PC-3 (cell line): ENCODE measurements around the gene ZNRF4. TPM values are rescaled to one million over a fixed set of nuclear protein-coding genes. Genes with fewer than 3 reads are reported as not detected.
"Not testable (repeated sequence)": the region's sequence is repeated elsewhere in the genome, so short reads cannot be mapped to it uniquely, and the experiment has no call there.

Experiments used
- ATAC-seq: fragments of 200-7000 bp; cut with Tn5 transposase; 2 replicates; pipeline ENCODE4 v1.9.1; 2020; ENCODE audit warnings: mild to moderate bottlenecking, moderate library complexity
- BruUV-seq: library from RNA; stranded (reverse); fragments of 400-500 nt; replicated peaks from 2 replicates; lab custom pipeline; 2021; lab: Mats Ljungman, UMichigan
- CTCF ChIA-PET: fragments of 300-600 bp; sonication (Branson Sonifier 250); formaldehyde crosslinking; loops from one replicate; lab custom pipeline; 2022; ENCODE audit warnings: antibody characterized with exemption; lab: Charles Lee
- POLR2A ChIA-PET: fragments of 300-600 bp; sonication (Branson Sonifier 250); formaldehyde crosslinking; loops from one replicate; lab custom pipeline; 2022; ENCODE audit warnings: antibody characterized with exemption; ENCODE audit not compliant: unreplicated experiment; lab: Charles Lee
- DNase-seq: peaks from one replicate; pipeline ENCODE4 v3.0.0-alpha.2; 2015
- H2AFZ ChIP-seq: fragments of 300-600 bp; sonication (generic); 2 replicates; pipeline ENCODE4 v1.6.0; 2016; ENCODE audit warnings: antibody characterized with exemption, low read length
- H3F3A ChIP-seq: fragments of 300-600 bp; sonication (generic); one replicate; pipeline ENCODE4 v1.6.0; 2017; ENCODE audit warnings: antibody characterized with exemption, low read length, control low read depth, mild to moderate bottlenecking; ENCODE audit not compliant: unreplicated experiment
- H3K27ac ChIP-seq: fragments of 300-600 bp; sonication (generic); 2 replicates; pipeline ENCODE4 v1.5.1; 2016; ENCODE audit warnings: mild to moderate bottlenecking, low read length
- H3K27me3 ChIP-seq: fragments of 300-600 bp; sonication (generic); 2 replicates; pipeline ENCODE4 v1.6.1; 2016; ENCODE audit warnings: low read length, mixed read lengths
- H3K36me3 ChIP-seq: fragments of 300-600 bp; sonication (generic); 2 replicates; pipeline ENCODE4 v1.6.1; 2016; ENCODE audit warnings: low read depth, mixed run types, low read length, mixed read lengths
- H3K4me1 ChIP-seq: fragments of 300-600 bp; sonication (generic); 2 replicates; pipeline ENCODE4 v1.5.1; 2016; ENCODE audit warnings: low read length; ENCODE audit not compliant: insufficient read depth
- H3K4me2 ChIP-seq: fragments of 300-600 bp; sonication (generic); 2 replicates; pipeline ENCODE4 v1.6.0; 2016; ENCODE audit warnings: low read length
- H3K4me3 ChIP-seq: fragments of 300-600 bp; sonication (generic); 2 replicates; pipeline ENCODE4 v1.5.1; 2016; ENCODE audit warnings: mild to moderate bottlenecking, low read length, mixed read lengths
- H3K79me2 ChIP-seq: fragments of 300-600 bp; sonication (generic); 2 replicates; pipeline ENCODE4 v1.6.1; 2017; ENCODE audit warnings: low read length, mixed read lengths
- H3K9ac ChIP-seq: fragments of 300-600 bp; sonication (generic); 2 replicates; pipeline ENCODE4 v1.6.0; 2016; ENCODE audit warnings: mild to moderate bottlenecking, low read length
- H3K9me2 ChIP-seq: fragments of 300-600 bp; sonication (generic); replicated peaks from 2 replicates; pipeline ENCODE4 v1.6.1; 2016; ENCODE audit warnings: mixed run types, low read length, mixed read lengths
- H3K9me3 ChIP-seq: fragments of 300-600 bp; sonication (generic); 2 replicates; pipeline ENCODE4 v1.6.1; 2016; ENCODE audit warnings: low read length, mixed read lengths
- H4K20me1 ChIP-seq: fragments of 300-600 bp; sonication (generic); 2 replicates; pipeline ENCODE4 v1.6.1; 2016; ENCODE audit warnings: low read length, mixed read lengths
- CTCF ChIP-seq: fragments of 300-600 bp; sonication (generic); conservative IDR thresholded peaks from 2 replicates; pipeline ENCODE4 v1.5.1; 2017; ENCODE audit warnings: antibody characterized with exemption, low read depth, mild to moderate bottlenecking, low read length
- EZH2 ChIP-seq: fragments of 300-600 bp; sonication (generic); IDR thresholded peaks from one replicate; pipeline ENCODE4 v1.6.1; 2017; ENCODE audit warnings: antibody characterized with exemption, mild to moderate bottlenecking, low read length; ENCODE audit not compliant: unreplicated experiment
- EZH2phosphoT487 ChIP-seq: fragments of 300-600 bp; sonication (generic); IDR thresholded peaks from 2 replicates; pipeline ENCODE4 v1.6.1; 2018; ENCODE audit warnings: mild to moderate bottlenecking, antibody characterized with exemption, low read length, borderline replicate concordance
- intact Hi-C: fragments of 100-400 bp; cut with micrococcal nuclease; formaldehyde crosslinking; loops from 2 replicates; pipeline ENCODE4 v1.9.0; 2023
- total RNA-seq: library from RNA; depleted of rRNA; stranded (reverse); fragments of >200 nt; gene quantifications from 2 replicates; pipeline ENCODE4 v1.2.3, GENCODE V29; 2014

Gene ZNRF4
- total RNA-seq, 1 experiment from 2014 or later: not detected

GRCh38 chr19:5481957-5482356, 26.7 kb downstream of the ZNRF4 start:
- no peaks in the 10 kb centered on the region for H3K4me1 ChIP-seq
- no peaks in the 10 kb centered on the region for H3K36me3 ChIP-seq
- no peak overlapping the region for H3K9ac ChIP-seq
- H3F3A ChIP-seq: no peaks in the 10 kb centered on the region
- TF ChIP-seq CTCF (no peak), EZH2phosphoT487 (no peak), EZH2 (no peak)
- intact Hi-C loops: no loop called here
- H2AFZ ChIP-seq: no peak overlapping the region
- H3K9me3 ChIP-seq: no peaks in the 10 kb centered on the region
- no peaks in the 10 kb centered on the region for H3K79me2 ChIP-seq
- no peak for DNase-seq
- no peak overlapping the region for H3K4me3 ChIP-seq
- BruUV-seq: no TSS peak
- no peaks in the 10 kb centered on the region for H3K9me2 ChIP-seq
- H4K20me1 ChIP-seq: no peaks in the 10 kb centered on the region
- no peak overlapping the region for H3K4me2 ChIP-seq
- CTCF ChIA-PET: no interaction called here
- H3K27me3 ChIP-seq: peaks cover 27% of the 10 kb centered on the region
- POLR2A ChIA-PET: no interaction called here
- no peak overlapping the region for H3K27ac ChIP-seq
- ATAC-seq: no peak

- ChIA-PET CTCF (no interaction called here), POLR2A (no interaction called here)
- no peak overlapping the region for H3K27ac ChIP-seq
- no peak overlapping the region for H3K9ac ChIP-seq
- DNase-seq (no peak), ATAC-seq (peak; percentile 62)
- no peaks in the 10 kb centered on the region for H3K36me3 ChIP-seq
- no peak overlapping the region for H2AFZ ChIP-seq
- intact Hi-C loops: no loop called here
- no peaks in the 10 kb centered on the region for H4K20me1 ChIP-seq
- no peaks in the 10 kb centered on the region for H3F3A ChIP-seq
- H3K4me2 ChIP-seq: no peak overlapping the region
- no peaks in the 10 kb centered on the region for H3K9me3 ChIP-seq
- no peak overlapping the region for H3K4me3 ChIP-seq
- H3K9me2 ChIP-seq: no peaks in the 10 kb centered on the region
- H3K27me3 ChIP-seq: peaks cover 11% of the 10 kb centered on the region
- peaks cover 6% of the 10 kb centered on the region; the same call in 1 of the 2 replicates for H3K4me1 ChIP-seq
- no peak for TF ChIP-seq EZH2phosphoT487
- TF ChIP-seq EZH2: no peak
- TF ChIP-seq CTCF: no peak
- no TSS peak for BruUV-seq
- no peaks in the 10 kb centered on the region for H3K79me2 ChIP-seq
Measured at GRCh38 chr19:5484398-5485285, 29.4 kb downstream of the ZNRF4 start.

GRCh38 chr19:5485286-5485636, 30.0 kb downstream of the ZNRF4 start:
- Histone ChIP-seq H3K79me2 (no peaks in the 10 kb centered on the region), H3F3A (no peaks in the 10 kb centered on the region), H3K36me3 (no peaks in the 10 kb centered on the region), H3K9me3 (no peaks in the 10 kb centered on the region), H3K4me1 (peaks cover 6% of the 10 kb centered on the region; the same call in 1 of the 2 replicates), H3K4me3 (no peak overlapping the region), H4K20me1 (no peaks in the 10 kb centered on the region), H3K4me2 (no peak overlapping the region), H3K9me2 (no peaks in the 10 kb centered on the region), H2AFZ (no peak overlapping the region), H3K9ac (no peak overlapping the region), H3K27ac (no peak overlapping the region), H3K27me3 (peaks cover 14% of the 10 kb centered on the region)
- BruUV-seq: no TSS peak
- no peak for TF ChIP-seq EZH2phosphoT487
- no peak for TF ChIP-seq CTCF
- TF ChIP-seq EZH2: no peak
- DNase-seq: no peak
- no peak for ATAC-seq
- POLR2A ChIA-PET: no interaction called here
- CTCF ChIA-PET: no interaction called here
- intact Hi-C loops: no loop called here

- H3K4me2 ChIP-seq, H2AFZ ChIP-seq, H3K79me2 ChIP-seq, H3K4me1 ChIP-seq, H3K36me3 ChIP-seq, H3K9me2 ChIP-seq, CTCF ChIA-PET, H3F3A ChIP-seq, H4K20me1 ChIP-seq, H3K4me3 ChIP-seq, H3K27ac ChIP-seq, DNase-seq, POLR2A ChIA-PET, intact Hi-C loops, H3K9ac ChIP-seq, ATAC-seq, BruUV-seq, H3K9me3 ChIP-seq: not testable (repeated sequence)
- H3K27me3 ChIP-seq: peaks cover 17% of the 10 kb centered on the region
Measured at GRCh38 chr19:5485658-5486057, 30.4 kb downstream of the ZNRF4 start.
